NT2/D1 (cell line): ENCODE data around the gene HSD11B1.

Experiments used
- SUZ12 ChIP-seq: IDR thresholded peaks from 2 replicates; pipeline ENCODE4 v1.6.1; 2011; ENCODE audit not compliant: insufficient read length, insufficient read depth; ENCODE audit errors: extremely low read depth
- YY1 ChIP-seq: IDR thresholded peaks from 2 replicates; pipeline ENCODE4 v1.6.1; 2011; ENCODE audit not compliant: insufficient read length, insufficient read depth

DNA sequence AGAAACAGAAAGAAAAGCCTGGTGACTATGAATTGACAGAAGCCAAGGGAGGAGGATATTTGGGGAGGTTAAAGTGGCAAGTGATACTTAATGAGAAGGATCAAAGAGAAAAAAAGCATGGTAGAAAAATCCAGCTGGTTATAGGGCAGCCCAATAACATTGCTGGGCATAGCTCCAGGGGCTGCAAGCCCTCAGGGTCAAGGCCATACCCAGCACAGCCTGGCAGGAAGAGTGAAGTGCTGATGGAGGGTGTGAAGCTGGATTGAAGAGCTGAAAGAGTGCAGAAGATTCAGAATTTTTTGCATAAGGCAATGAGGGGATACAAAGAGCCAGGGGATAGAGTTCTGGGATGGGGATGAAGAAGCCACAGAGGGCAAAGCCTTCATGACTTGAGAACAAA lies 8.0 kb upstream of the HSD11B1 start:
- TF ChIP-seq YY1 (no peak), SUZ12 (no peak)
